K562 (cell line): ENCODE results near the gene PTGIR. TPM values are rescaled to one million over a fixed set of nuclear protein-coding genes. Genes with fewer than 3 reads are reported as not detected.

Experiments used
- ADNP ChIP-seq: fragments of 200-800 bp; sonication (Bioruptor generic); IDR thresholded peaks from 2 replicates; pipeline ENCODE4 v1.6.1; 2016; ENCODE audit warnings: missing genetic modification characterization, missing compliant biosample characterization
- CCAR2 ChIP-seq: fragments of 200-400 bp; formaldehyde crosslinking; IDR thresholded peaks from 2 replicates; pipeline ENCODE4 v1.6.1; 2017; ENCODE audit warnings: mild to moderate bottlenecking, low read depth, low read length
- E2F3 ChIP-seq: fragments of 250-450 bp; sonication (Bioruptor Pico); IDR thresholded peaks from 2 replicates; pipeline ENCODE4 v1.4.0; 2020; ENCODE audit warnings: mild to moderate bottlenecking
- LARP7 ChIP-seq: fragments of 450-650 bp; IDR thresholded peaks from 2 replicates; pipeline ENCODE4 v1.6.1; 2016
- MAFG ChIP-seq: fragments of 450-650 bp; conservative IDR thresholded peaks from 2 replicates; pipeline ENCODE4 v1.6.1; 2016; ENCODE audit warnings: missing genetic modification characterization, missing compliant biosample characterization
- RBM34 ChIP-seq: fragments of 200-400 bp; formaldehyde crosslinking; IDR thresholded peaks from 2 replicates; pipeline ENCODE4 v1.6.1; 2018; ENCODE audit warnings: low read length, borderline replicate concordance; ENCODE audit not compliant: insufficient read depth
- SMAD2 ChIP-seq: fragments of 150-350 bp; IDR thresholded peaks from 2 replicates; pipeline ENCODE4 v1.6.1; 2014; ENCODE audit warnings: low read depth, mild to moderate bottlenecking, low read length
- SRSF3 ChIP-seq: fragments of 200-400 bp; formaldehyde crosslinking; IDR thresholded peaks from 2 replicates; pipeline ENCODE4 v1.6.1; 2016; ENCODE audit warnings: mild to moderate bottlenecking, low read length, moderate library complexity; ENCODE audit not compliant: insufficient read depth
- U2AF1 ChIP-seq: fragments of 200-400 bp; formaldehyde crosslinking; optimal IDR thresholded peaks from 2 replicates; pipeline ENCODE3; 2017; ENCODE audit warnings: mild to moderate bottlenecking, low read depth, low read length, moderate library complexity
- WHSC1 ChIP-seq: IDR thresholded peaks from one replicate; pipeline ENCODE4 v1.6.1; 2012; ENCODE audit warnings: low read length, control low read depth, inconsistent platforms
- ZNF140 ChIP-seq: fragments of 250-450 bp; sonication (Bioruptor Pico); IDR thresholded peaks from 2 replicates; pipeline ENCODE4 v1.8.0; 2021; ENCODE audit warnings: moderate library complexity, mild to moderate bottlenecking, inconsistent platforms
- ZNF445 ChIP-seq: fragments of 250-450 bp; sonication (Bioruptor Pico); IDR thresholded peaks from 2 replicates; pipeline ENCODE4 v1.4.0; 2020; ENCODE audit warnings: low read depth, mild to moderate bottlenecking, moderate library complexity
- ZNF609 ChIP-seq: sonication (generic); formaldehyde crosslinking; IDR thresholded peaks from 2 replicates; pipeline ENCODE4 v1.8.1; 2023; ENCODE audit warnings: missing genetic modification reagents, mild to moderate bottlenecking, borderline replicate concordance
- ZNF668 ChIP-seq: fragments of 250-450 bp; sonication (Bioruptor Pico); IDR thresholded peaks from 2 replicates; pipeline ENCODE4 v1.8.0; 2022; ENCODE audit warnings: mild to moderate bottlenecking, inconsistent platforms
- ZNF766 ChIP-seq: fragments of 200-800 bp; sonication (Bioruptor generic); conservative IDR thresholded peaks from 2 replicates; pipeline ENCODE4 v1.6.1; 2016; ENCODE audit warnings: missing genetic modification characterization, missing compliant biosample characterization
- polyA plus RNA-seq, 8 experiments: library from polyadenylated mRNA; depleted of rRNA in 4 of 8; stranded (reverse) in 5 of 8; unstranded in 3 of 8; fragments of >200 nt; fragmentation: Nextera tagmentation in 2 of 8; fragmentation: Illumina TruSeq in 1 of 8; extraction: Ambion mirVana in 2 of 8; extraction: Trizol in 1 of 8; gene quantifications; 2 replicates each; pipeline versions ENCODE4 v1.2.1 to v1.2.3, GENCODE V29; 2011 to 2014; ENCODE audit warnings: inconsistent platforms in 1 of 8, missing spikeins in 1 of 8
- total RNA-seq, 7 experiments: library from RNA; depleted of rRNA in 6 of 7; stranded (reverse); fragments of >200 nt in 6 of 7; fragmentation: Illumina TruSeq in 2 of 7; extraction: Trizol in 2 of 7; gene quantifications; 2 replicates each; pipeline versions ENCODE4 v1.2.1 to v1.2.3, GENCODE V29; 2011 to 2021; ENCODE audit warnings: low replicate concordance in 1 of 7
- TF ChIP-seq, protein P1 (sequence below): fragments of 450-650 bp; IDR thresholded peaks from 2 replicates; pipeline ENCODE4 v1.6.1; 2016; ENCODE audit warnings: borderline replicate concordance
- TF ChIP-seq, protein P2 (sequence below): sonication (generic); formaldehyde crosslinking; IDR thresholded peaks from 2 replicates; pipeline ENCODE4 v1.5.0; 2020; ENCODE audit warnings: missing genetic modification reagents
- TF ChIP-seq, protein P3 (sequence below): fragments of 450-650 bp; IDR thresholded peaks from 2 replicates; pipeline ENCODE4 v1.6.1; 2016; ENCODE audit warnings: missing biosample characterization, missing genetic modification characterization
- TF ChIP-seq, protein P4 (sequence below): sonication (generic); formaldehyde crosslinking; IDR thresholded peaks from 2 replicates; pipeline ENCODE4 v1.4.0; 2020; ENCODE audit warnings: mild to moderate bottlenecking, missing genetic modification reagents

Gene PTGIR
- total and polyA plus RNA-seq, 9 of the 15 experiments (the other 6 are each of a cell fraction or from before 2014, with no cell fraction given), result 0.11 to 3.4 (median 1.1) TPM; not detected in 1

DNA sequence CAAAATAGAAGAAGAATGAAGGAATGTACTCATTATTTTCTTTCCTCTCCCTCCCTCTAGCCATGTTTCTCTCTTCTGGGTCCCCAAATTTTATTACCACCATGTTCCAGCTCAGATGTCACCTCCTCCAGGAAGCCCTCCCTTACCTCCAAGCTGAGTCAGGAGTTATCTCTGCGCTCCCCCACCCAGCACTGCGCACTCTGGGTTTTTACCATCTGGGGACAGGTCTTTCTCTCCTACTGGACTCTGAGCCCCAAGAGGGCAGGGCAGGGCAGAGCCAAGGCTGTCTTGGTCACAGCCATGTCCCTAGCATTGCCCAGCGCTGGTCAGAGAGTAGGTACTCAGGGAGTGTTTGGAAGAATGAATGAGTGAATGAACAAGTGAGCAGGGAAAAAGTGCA is 8.2 kb upstream of the PTGIR start (continued):
- TF ChIP-seq ZNF609 (no peak), WHSC1 (no peak), LARP7 (no peak), SMAD2 (no peak), U2AF1 (no peak), ZNF766 (no peak), MAFG (tag) (peak; percentile 26; the same call in 1 of the 2 replicates), SRSF3 (no peak), CCAR2 (no peak), ADNP (tag) (peak; percentile 64; the same call in 1 of the 2 replicates), E2F3 (CRISPR knock-in tag) (no peak), ZNF140 (no peak), ZNF668 (CRISPR knock-in tag) (no peak), RBM34 (no peak), ZNF445 (CRISPR knock-in tag) (no peak)
- TF ChIP-seq, protein P1, sequence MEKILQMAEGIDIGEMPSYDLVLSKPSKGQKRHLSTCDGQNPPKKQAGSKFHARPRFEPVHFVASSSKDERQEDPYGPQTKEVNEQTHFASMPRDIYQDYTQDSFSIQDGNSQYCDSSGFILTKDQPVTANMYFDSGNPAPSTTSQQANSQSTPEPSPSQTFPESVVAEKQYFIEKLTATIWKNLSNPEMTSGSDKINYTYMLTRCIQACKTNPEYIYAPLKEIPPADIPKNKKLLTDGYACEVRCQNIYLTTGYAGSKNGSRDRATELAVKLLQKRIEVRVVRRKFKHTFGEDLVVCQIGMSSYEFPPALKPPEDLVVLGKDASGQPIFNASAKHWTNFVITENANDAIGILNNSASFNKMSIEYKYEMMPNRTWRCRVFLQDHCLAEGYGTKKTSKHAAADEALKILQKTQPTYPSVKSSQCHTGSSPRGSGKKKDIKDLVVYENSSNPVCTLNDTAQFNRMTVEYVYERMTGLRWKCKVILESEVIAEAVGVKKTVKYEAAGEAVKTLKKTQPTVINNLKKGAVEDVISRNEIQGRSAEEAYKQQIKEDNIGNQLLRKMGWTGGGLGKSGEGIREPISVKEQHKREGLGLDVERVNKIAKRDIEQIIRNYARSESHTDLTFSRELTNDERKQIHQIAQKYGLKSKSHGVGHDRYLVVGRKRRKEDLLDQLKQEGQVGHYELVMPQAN, result no peak; the same call in 1 of the 2 replicates
- TF ChIP-seq, protein P2, sequence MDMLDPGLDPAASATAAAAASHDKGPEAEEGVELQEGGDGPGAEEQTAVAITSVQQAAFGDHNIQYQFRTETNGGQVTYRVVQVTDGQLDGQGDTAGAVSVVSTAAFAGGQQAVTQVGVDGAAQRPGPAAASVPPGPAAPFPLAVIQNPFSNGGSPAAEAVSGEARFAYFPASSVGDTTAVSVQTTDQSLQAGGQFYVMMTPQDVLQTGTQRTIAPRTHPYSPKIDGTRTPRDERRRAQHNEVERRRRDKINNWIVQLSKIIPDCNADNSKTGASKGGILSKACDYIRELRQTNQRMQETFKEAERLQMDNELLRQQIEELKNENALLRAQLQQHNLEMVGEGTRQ, result no peak
- TF ChIP-seq, protein P3, sequence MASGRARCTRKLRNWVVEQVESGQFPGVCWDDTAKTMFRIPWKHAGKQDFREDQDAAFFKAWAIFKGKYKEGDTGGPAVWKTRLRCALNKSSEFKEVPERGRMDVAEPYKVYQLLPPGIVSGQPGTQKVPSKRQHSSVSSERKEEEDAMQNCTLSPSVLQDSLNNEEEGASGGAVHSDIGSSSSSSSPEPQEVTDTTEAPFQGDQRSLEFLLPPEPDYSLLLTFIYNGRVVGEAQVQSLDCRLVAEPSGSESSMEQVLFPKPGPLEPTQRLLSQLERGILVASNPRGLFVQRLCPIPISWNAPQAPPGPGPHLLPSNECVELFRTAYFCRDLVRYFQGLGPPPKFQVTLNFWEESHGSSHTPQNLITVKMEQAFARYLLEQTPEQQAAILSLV (tag), result no peak
- TF ChIP-seq, protein P4, sequence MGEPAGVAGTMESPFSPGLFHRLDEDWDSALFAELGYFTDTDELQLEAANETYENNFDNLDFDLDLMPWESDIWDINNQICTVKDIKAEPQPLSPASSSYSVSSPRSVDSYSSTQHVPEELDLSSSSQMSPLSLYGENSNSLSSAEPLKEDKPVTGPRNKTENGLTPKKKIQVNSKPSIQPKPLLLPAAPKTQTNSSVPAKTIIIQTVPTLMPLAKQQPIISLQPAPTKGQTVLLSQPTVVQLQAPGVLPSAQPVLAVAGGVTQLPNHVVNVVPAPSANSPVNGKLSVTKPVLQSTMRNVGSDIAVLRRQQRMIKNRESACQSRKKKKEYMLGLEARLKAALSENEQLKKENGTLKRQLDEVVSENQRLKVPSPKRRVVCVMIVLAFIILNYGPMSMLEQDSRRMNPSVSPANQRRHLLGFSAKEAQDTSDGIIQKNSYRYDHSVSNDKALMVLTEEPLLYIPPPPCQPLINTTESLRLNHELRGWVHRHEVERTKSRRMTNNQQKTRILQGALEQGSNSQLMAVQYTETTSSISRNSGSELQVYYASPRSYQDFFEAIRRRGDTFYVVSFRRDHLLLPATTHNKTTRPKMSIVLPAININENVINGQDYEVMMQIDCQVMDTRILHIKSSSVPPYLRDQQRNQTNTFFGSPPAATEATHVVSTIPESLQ (CRISPR knock-in tag), result no peak
